UCSD-AML1 (cell line): ENCODE measurements around the gene RNF217.
"Not testable (repeated sequence)": the region's sequence is repeated elsewhere in the genome, so short reads cannot be mapped to it uniquely, and the experiment has no call there.

Source experiments
- DNase-seq: peaks from one replicate; lab custom pipeline; 2025; ENCODE audit not compliant: unreplicated experiment; lab: John Stamatoyannopoulos, UW

The RNF217 gene

GRCh38 chr6:124962639-124963415, 590 bp downstream of the RNF217 start:
- DNase-seq: peak; percentile 57

- DNase-seq: no peak
Observed at GRCh38 chr6:124963416-124963785, 1.2 kb downstream of the RNF217 start.

GRCh38 chr6:124963831-124964763, 1.9 kb downstream of the RNF217 start:
- DNase-seq: no peak

- no peak for DNase-seq
Observed at GRCh38 chr6:124964764-124965105, 2.5 kb downstream of the RNF217 start.

GRCh38 chr6:124965424-124965850, 3.2 kb downstream of the RNF217 start:
- DNase-seq: not testable (repeated sequence)

- DNase-seq: no peak
Observed at GRCh38 chr6:124967444-124967843, 5.2 kb downstream of the RNF217 start.

GRCh38 chr6:124968401-124968800, 6.2 kb downstream of the RNF217 start:
- no peak for DNase-seq

GRCh38 chr6:124970243-124970642, 8.0 kb downstream of the RNF217 start:
- DNase-seq: no peak

- no peak for DNase-seq
Observed at GRCh38 chr6:124970763-124971162, 8.5 kb downstream of the RNF217 start.

GRCh38 chr6:124973780-124974179, 11.5 kb downstream of the RNF217 start:
- no peak for DNase-seq

GRCh38 chr6:124974771-124975377, 12.6 kb downstream of the RNF217 start:
- DNase-seq: no peak

- no peak for DNase-seq
Observed at GRCh38 chr6:124977067-124977908, 15.1 kb downstream of the RNF217 start.

GRCh38 chr6:124978451-124979293, 16.4 kb downstream of the RNF217 start:
- DNase-seq: no peak

- DNase-seq: no peak
Observed at GRCh38 chr6:124979294-124979678, 17.0 kb downstream of the RNF217 start.

GRCh38 chr6:124982669-124983068, 20.4 kb downstream of the RNF217 start:
- no peak for DNase-seq

GRCh38 chr6:124983383-124984083, 21.3 kb downstream of the RNF217 start:
- DNase-seq: no peak

- no peak for DNase-seq
Observed at GRCh38 chr6:124984668-124985338, 22.6 kb downstream of the RNF217 start.

GRCh38 chr6:124986164-124986563, 23.9 kb downstream of the RNF217 start:
- DNase-seq: no peak

- DNase-seq: no peak
Observed at GRCh38 chr6:124987291-124987690, 25.1 kb downstream of the RNF217 start.
